Astrocyte (in vitro differentiated cells and primary cell): Measurements from ENCODE around the gene B3GNT5. TPM values are rescaled to one million over a fixed set of nuclear protein-coding genes. Genes with fewer than 3 reads are reported as not detected.

Experiments
- DNase-seq: peaks from one replicate; pipeline ENCODE4 v3.0.0-alpha.2; 2010; ENCODE audit warnings: low read depth
- FAIRE-seq: peaks from 2 replicates; lab custom pipeline; 2011; peaks lifted over from hg19 to GRCh38; lab: Jason Lieb, UNC
- H2AFZ ChIP-seq: 2 replicates; pipeline ENCODE4 v1.6.0; 2012; ENCODE audit warnings: low read depth, low read length, inconsistent platforms
- H3K27ac ChIP-seq: 2 replicates; pipeline ENCODE4 v1.5.1; 2011; ENCODE audit warnings: low read depth, low read length, inconsistent platforms
- H3K27me3 ChIP-seq: 2 replicates; pipeline ENCODE4 v1.6.0; 2011; ENCODE audit warnings: low read length, inconsistent platforms; ENCODE audit not compliant: insufficient read depth
- H3K36me3 ChIP-seq: 2 replicates; pipeline ENCODE4 v1.5.1; 2011; ENCODE audit warnings: low read length, inconsistent platforms; ENCODE audit not compliant: insufficient read depth
- H3K4me1 ChIP-seq: 2 replicates; pipeline ENCODE4 v1.5.1; 2011; ENCODE audit warnings: low read length, inconsistent platforms; ENCODE audit not compliant: insufficient read depth
- H3K4me2 ChIP-seq: 2 replicates; pipeline ENCODE4 v1.6.0; 2012; ENCODE audit warnings: low read length, inconsistent platforms
- H3K4me3 ChIP-seq: 2 replicates; pipeline ENCODE4 v1.5.1; 2011; ENCODE audit warnings: low read depth, mild to moderate bottlenecking, low read length, inconsistent platforms; ENCODE audit not compliant: insufficient read depth
- H3K79me2 ChIP-seq: 2 replicates; pipeline ENCODE4 v1.6.0; 2012; ENCODE audit warnings: mild to moderate bottlenecking, low read length, inconsistent platforms; ENCODE audit not compliant: insufficient read depth
- H3K9ac ChIP-seq: 2 replicates; pipeline ENCODE4 v1.6.0; 2012; ENCODE audit warnings: mild to moderate bottlenecking, low read length, inconsistent platforms
- H3K9me3 ChIP-seq: 2 replicates; pipeline ENCODE4 v1.5.1; 2012; ENCODE audit warnings: low read depth, mild to moderate bottlenecking, low read length, inconsistent platforms; ENCODE audit not compliant: insufficient read depth
- H4K20me1 ChIP-seq: 2 replicates; pipeline ENCODE4 v1.6.0; 2012; ENCODE audit warnings: low read length, inconsistent platforms; ENCODE audit not compliant: insufficient read depth
- H3K27ac Mint-ChIP-seq: one replicate; pipeline ENCODE4 v1.8.0; 2021; ENCODE audit warnings: mild to moderate bottlenecking, mixed read lengths; ENCODE audit not compliant: unreplicated experiment
- H3K27me3 Mint-ChIP-seq: one replicate; pipeline ENCODE4 v1.8.0; 2021; ENCODE audit warnings: low read depth, mixed read lengths; ENCODE audit not compliant: unreplicated experiment
- H3K36me3 Mint-ChIP-seq: one replicate; pipeline ENCODE4 v1.8.0; 2021; ENCODE audit warnings: low read depth, mixed read lengths; ENCODE audit not compliant: unreplicated experiment
- H3K4me1 Mint-ChIP-seq: one replicate; pipeline ENCODE4 v1.8.0; 2021; ENCODE audit warnings: low read depth, mixed read lengths; ENCODE audit not compliant: unreplicated experiment
- H3K4me3 Mint-ChIP-seq: one replicate; pipeline ENCODE4 v1.8.0; 2021; ENCODE audit warnings: mild to moderate bottlenecking, moderate library complexity, mixed read lengths; ENCODE audit not compliant: unreplicated experiment
- H3K9me3 Mint-ChIP-seq: one replicate; pipeline ENCODE4 v1.8.0; 2021; ENCODE audit warnings: mild to moderate bottlenecking, mixed read lengths; ENCODE audit not compliant: unreplicated experiment
- CTCF ChIP-seq: IDR thresholded peaks from 2 replicates; pipeline ENCODE4 v1.5.1; 2011; ENCODE audit warnings: low read depth, mild to moderate bottlenecking, inconsistent platforms, low read length, moderate library complexity; ENCODE audit not compliant: insufficient read depth
- EZH2 ChIP-seq: IDR thresholded peaks from 2 replicates; pipeline ENCODE4 v1.6.1; 2012; ENCODE audit warnings: mild to moderate bottlenecking, low read length, inconsistent platforms; ENCODE audit not compliant: insufficient read depth
- total RNA-seq: library from RNA; stranded (reverse); gene quantifications from 2 replicates; pipeline ENCODE4 v1.2.1, GENCODE V29; 2021

The B3GNT5 gene
- total RNA-seq, 1 donor from 2014 or later, result 15.8 TPM

- no peaks in the 10 kb centered on the region for H3K36me3 ChIP-seq
- peaks cover 5% of the 10 kb centered on the region for H3K36me3 Mint-ChIP-seq
- peak overlapping the region; percentile 31 for H3K4me3 ChIP-seq
- no peaks in the 10 kb centered on the region for H4K20me1 ChIP-seq
- H3K9ac ChIP-seq, result peak overlapping the region; percentile 66
- no peaks in the 10 kb centered on the region for H3K27me3 ChIP-seq
- TF ChIP-seq CTCF, result no peak
- no peak for TF ChIP-seq EZH2
- H3K27ac Mint-ChIP-seq, result peak overlapping the region; percentile 93
- H3K4me1 Mint-ChIP-seq, result peaks cover 37% of the 10 kb centered on the region
- peak overlapping the region; percentile 85 for H3K4me2 ChIP-seq
- FAIRE-seq, result no peak
- peak overlapping the region; percentile 52 for H2AFZ ChIP-seq
- H3K4me3 Mint-ChIP-seq, result no peak overlapping the region
- H3K9me3 ChIP-seq, result no peaks in the 10 kb centered on the region
- peak; percentile 92 for DNase-seq
- no peaks in the 10 kb centered on the region for H3K27me3 Mint-ChIP-seq
- no peaks in the 10 kb centered on the region for H3K9me3 Mint-ChIP-seq
- H3K4me1 ChIP-seq, result peaks cover 27% of the 10 kb centered on the region
- H3K27ac ChIP-seq, result peak overlapping the region; percentile 69
- no peaks in the 10 kb centered on the region for H3K79me2 ChIP-seq
These were observed 45.7 kb downstream of the B3GNT5 start for GRCh38 chr3:183298701-183299153.

- DNase-seq (no peak), FAIRE-seq (no peak)
- H3K4me1 ChIP-seq, result peaks cover 27% of the 10 kb centered on the region
- Mint-ChIP-seq H3K27me3 (no peaks in the 10 kb centered on the region), H3K4me1 (peaks cover 37% of the 10 kb centered on the region), H3K27ac (no peak overlapping the region), H3K4me3 (no peak overlapping the region), H3K36me3 (peaks cover 5% of the 10 kb centered on the region), H3K9me3 (no peaks in the 10 kb centered on the region)
- no peaks in the 10 kb centered on the region for H4K20me1 ChIP-seq
- H3K4me3 ChIP-seq, result no peak overlapping the region
- no peaks in the 10 kb centered on the region for H3K9me3 ChIP-seq
- H3K79me2 ChIP-seq, result no peaks in the 10 kb centered on the region
- H3K9ac ChIP-seq, result no peak overlapping the region
- no peak overlapping the region for H3K4me2 ChIP-seq
- no peak overlapping the region for H3K27ac ChIP-seq
- no peaks in the 10 kb centered on the region for H3K27me3 ChIP-seq
- no peak overlapping the region for H2AFZ ChIP-seq
- no peaks in the 10 kb centered on the region for H3K36me3 ChIP-seq
- no peak for TF ChIP-seq CTCF
- TF ChIP-seq EZH2, result no peak
These were observed 46.9 kb downstream of the B3GNT5 start for GRCh38 chr3:183299976-183300375.

- Mint-ChIP-seq H3K9me3 (no peaks in the 10 kb centered on the region), H3K27me3 (no peaks in the 10 kb centered on the region), H3K4me3 (no peak overlapping the region), H3K4me1 (peaks cover 36% of the 10 kb centered on the region), H3K27ac (no peak overlapping the region), H3K36me3 (peaks cover 5% of the 10 kb centered on the region)
- FAIRE-seq, result no peak
- Histone ChIP-seq H3K9ac (no peak overlapping the region), H3K4me1 (peaks cover 27% of the 10 kb centered on the region), H3K27ac (no peak overlapping the region), H3K4me2 (peak overlapping the region; percentile 16), H2AFZ (no peak overlapping the region), H3K4me3 (no peak overlapping the region), H4K20me1 (no peaks in the 10 kb centered on the region), H3K79me2 (no peaks in the 10 kb centered on the region), H3K36me3 (no peaks in the 10 kb centered on the region), H3K9me3 (no peaks in the 10 kb centered on the region), H3K27me3 (no peaks in the 10 kb centered on the region)
- TF ChIP-seq EZH2 (no peak), CTCF (no peak)
- DNase-seq, result peak; percentile 55
These were observed 48.0 kb downstream of the B3GNT5 start for GRCh38 chr3:183300996-183301562.
